ENCODE data around the gene KLHDC8A. TPM values are rescaled to one million over a fixed set of nuclear protein-coding genes. Genes with fewer than 3 reads are reported as not detected.
"Not testable (repeated sequence)": the region's sequence is repeated elsewhere in the genome, so short reads cannot be mapped to it uniquely, and the experiment has no call there.

KLHDC8A gene
- 0.62 TPM for polyA plus RNA-seq (2013, experiment 1 of 2)
- 0.56 TPM for polyA plus RNA-seq (2013, experiment 2 of 2)

- no peak within 1 kb of the TSS for H3K4me2 ChIP-seq (ENCODE audit: low read length)
- no peaks in the 10 kb centered on the region for H3K36me3 ChIP-seq (ENCODE audit: control insufficient read depth, insufficient read depth, low read length)
- no peak within 1 kb of the TSS for H3K18ac ChIP-seq (ENCODE audit: low read length)
- H3K4me3 ChIP-seq (ENCODE audit: low read length): no peak within 1 kb of the TSS
- DNase-seq: no peak
- H2BK120ac ChIP-seq (ENCODE audit: low read depth, low read length): no peak within 1 kb of the TSS
- no peaks in the 10 kb centered on the region for H3K79me2 ChIP-seq (ENCODE audit: control insufficient read depth, insufficient read depth, low read length)
- H2BK5ac ChIP-seq (ENCODE audit: low read length): no peak within 1 kb of the TSS
- H3K4ac ChIP-seq (ENCODE audit: low read depth, low read length): no peak within 1 kb of the TSS
- no peaks in the 10 kb centered on the region for H3K27me3 ChIP-seq (ENCODE audit: insufficient read depth, low read length, poor library complexity)
- H2BK15ac ChIP-seq (replicated peaks; ENCODE audit: low read depth): no peak within 1 kb of the TSS
- H3K23ac ChIP-seq (ENCODE audit: low read length): no peak within 1 kb of the TSS
- no peaks in the 10 kb centered on the region for H3K4me1 ChIP-seq (ENCODE audit: control insufficient read depth, low read depth, low read length)
- no peak within 1 kb of the TSS for H4K5ac ChIP-seq (ENCODE audit: low read length)
- no peak within 1 kb of the TSS for H4K8ac ChIP-seq (ENCODE audit: low read depth, low read length)
- peak within 1 kb of the TSS; percentile 2 for H3K27ac ChIP-seq (ENCODE audit: low read depth, low read length)
- H3K79me1 ChIP-seq (ENCODE audit: low read length): no peaks in the 10 kb centered on the region
- no peak within 1 kb of the TSS for H3K9ac ChIP-seq (ENCODE audit: low read length)
- H2AK5ac ChIP-seq (ENCODE audit: low read length): no peak within 1 kb of the TSS
- H3K56ac ChIP-seq (ENCODE audit: low read length): no peak within 1 kb of the TSS
- WGBS (ENCODE audit: extremely low coverage, insufficient coverage, low lambda C conversion rate): no CpG with 5 or more reads among the region's 20 CpGs
Measured at GRCh38 chr1:205356440-205357139, at the start of gene KLHDC8A. Gene KLHDC8A (minus strand): TSS chr1:205356922. CDS start chr1:205343604, 13,318 bp downstream.

- H3K23ac ChIP-seq (ENCODE audit: low read length); H4K5ac ChIP-seq (ENCODE audit: low read length); H3K18ac ChIP-seq (ENCODE audit: low read length); DNase-seq; H2BK5ac ChIP-seq (ENCODE audit: low read length); H3K9ac ChIP-seq (ENCODE audit: low read length); H2AK5ac ChIP-seq (ENCODE audit: low read length); H2BK120ac ChIP-seq (ENCODE audit: low read depth, low read length); H3K4me1 ChIP-seq (ENCODE audit: control insufficient read depth, low read depth, low read length); H3K27me3 ChIP-seq (ENCODE audit: insufficient read depth, low read length, poor library complexity); H3K27ac ChIP-seq (ENCODE audit: low read depth, low read length); H3K4me2 ChIP-seq (ENCODE audit: low read length); H3K4ac ChIP-seq (ENCODE audit: low read depth, low read length); H3K79me1 ChIP-seq (ENCODE audit: low read length); H3K4me3 ChIP-seq (ENCODE audit: low read length); H2BK15ac ChIP-seq (replicated peaks; ENCODE audit: low read depth); H4K8ac ChIP-seq (ENCODE audit: low read depth, low read length); H3K79me2 ChIP-seq (ENCODE audit: control insufficient read depth, insufficient read depth, low read length); H3K56ac ChIP-seq (ENCODE audit: low read length); H3K36me3 ChIP-seq (ENCODE audit: control insufficient read depth, insufficient read depth, low read length): not testable (repeated sequence)
- WGBS (ENCODE audit: extremely low coverage, insufficient coverage, low lambda C conversion rate): no CpG with 5 or more reads among the region's 12 CpGs
Measured at GRCh38 chr1:205406252-205406651, 49.5 kb upstream of the KLHDC8A start.

- H2BK15ac ChIP-seq (replicated peaks; ENCODE audit: low read depth); H3K9ac ChIP-seq (ENCODE audit: low read length); H3K4me3 ChIP-seq (ENCODE audit: low read length); H2AK5ac ChIP-seq (ENCODE audit: low read length); H3K4me2 ChIP-seq (ENCODE audit: low read length); H3K79me2 ChIP-seq (ENCODE audit: control insufficient read depth, insufficient read depth, low read length); H4K5ac ChIP-seq (ENCODE audit: low read length); H3K4ac ChIP-seq (ENCODE audit: low read depth, low read length); H3K23ac ChIP-seq (ENCODE audit: low read length); H3K36me3 ChIP-seq (ENCODE audit: control insufficient read depth, insufficient read depth, low read length); H3K18ac ChIP-seq (ENCODE audit: low read length); H3K4me1 ChIP-seq (ENCODE audit: control insufficient read depth, low read depth, low read length); DNase-seq; H3K79me1 ChIP-seq (ENCODE audit: low read length); H3K56ac ChIP-seq (ENCODE audit: low read length); H2BK120ac ChIP-seq (ENCODE audit: low read depth, low read length); H2BK5ac ChIP-seq (ENCODE audit: low read length); H3K27me3 ChIP-seq (ENCODE audit: insufficient read depth, low read length, poor library complexity); H4K8ac ChIP-seq (ENCODE audit: low read depth, low read length); H3K27ac ChIP-seq (ENCODE audit: low read depth, low read length): not testable (repeated sequence)
- WGBS (ENCODE audit: extremely low coverage, insufficient coverage, low lambda C conversion rate): no CpG with 5 or more reads among the region's 3 CpGs
Measured at GRCh38 chr1:205404484-205404883, 47.8 kb upstream of the KLHDC8A start.

GRCh38 chr1:205398586-205398985, 41.9 kb upstream of the KLHDC8A start:
- H3K4me3 ChIP-seq (ENCODE audit: low read length): no peak overlapping the region
- H3K4ac ChIP-seq (ENCODE audit: low read depth, low read length): no peak overlapping the region
- no peaks in the 10 kb centered on the region for H3K36me3 ChIP-seq (ENCODE audit: control insufficient read depth, insufficient read depth, low read length)
- no peaks in the 10 kb centered on the region for H3K79me1 ChIP-seq (ENCODE audit: low read length)
- WGBS (ENCODE audit: extremely low coverage, insufficient coverage, low lambda C conversion rate): no CpG with 5 or more reads among the region's 4 CpGs
- no peak overlapping the region for H3K18ac ChIP-seq (ENCODE audit: low read length)
- H4K5ac ChIP-seq (ENCODE audit: low read length): no peak overlapping the region
- H3K56ac ChIP-seq (ENCODE audit: low read length): no peak overlapping the region
- no peak overlapping the region for H4K8ac ChIP-seq (ENCODE audit: low read depth, low read length)
- no peak overlapping the region for H3K4me2 ChIP-seq (ENCODE audit: low read length)
- no peak overlapping the region for H3K27ac ChIP-seq (ENCODE audit: low read depth, low read length)
- DNase-seq: no peak
- no peak overlapping the region for H2AK5ac ChIP-seq (ENCODE audit: low read length)
- H2BK5ac ChIP-seq (ENCODE audit: low read length): no peak overlapping the region
- H3K79me2 ChIP-seq (ENCODE audit: control insufficient read depth, insufficient read depth, low read length): no peaks in the 10 kb centered on the region
- no peaks in the 10 kb centered on the region for H3K27me3 ChIP-seq (ENCODE audit: insufficient read depth, low read length, poor library complexity)
- no peak overlapping the region for H3K9ac ChIP-seq (ENCODE audit: low read length)
- H2BK15ac ChIP-seq (replicated peaks; ENCODE audit: low read depth): no peak overlapping the region
- H3K23ac ChIP-seq (ENCODE audit: low read length): no peak overlapping the region
- no peaks in the 10 kb centered on the region for H3K4me1 ChIP-seq (ENCODE audit: control insufficient read depth, low read depth, low read length)
- no peak overlapping the region for H2BK120ac ChIP-seq (ENCODE audit: low read depth, low read length)

GRCh38 chr1:205396967-205397616, 40.4 kb upstream of the KLHDC8A start:
- H4K8ac ChIP-seq (ENCODE audit: low read depth, low read length): no peak overlapping the region
- no peak overlapping the region for H3K27ac ChIP-seq (ENCODE audit: low read depth, low read length)
- H3K4me1 ChIP-seq (ENCODE audit: control insufficient read depth, low read depth, low read length): no peaks in the 10 kb centered on the region
- H3K27me3 ChIP-seq (ENCODE audit: insufficient read depth, low read length, poor library complexity): no peaks in the 10 kb centered on the region
- no peaks in the 10 kb centered on the region for H3K79me1 ChIP-seq (ENCODE audit: low read length)
- no peak overlapping the region for H4K5ac ChIP-seq (ENCODE audit: low read length)
- no peak overlapping the region for H2BK5ac ChIP-seq (ENCODE audit: low read length)
- no peak overlapping the region for H2BK15ac ChIP-seq (replicated peaks; ENCODE audit: low read depth)
- no peak overlapping the region for H3K4me2 ChIP-seq (ENCODE audit: low read length)
- no peak overlapping the region for H3K56ac ChIP-seq (ENCODE audit: low read length)
- H3K18ac ChIP-seq (ENCODE audit: low read length): no peak overlapping the region
- H3K4ac ChIP-seq (ENCODE audit: low read depth, low read length): no peak overlapping the region
- H3K79me2 ChIP-seq (ENCODE audit: control insufficient read depth, insufficient read depth, low read length): no peaks in the 10 kb centered on the region
- no peak overlapping the region for H3K4me3 ChIP-seq (ENCODE audit: low read length)
- no peak overlapping the region for H2AK5ac ChIP-seq (ENCODE audit: low read length)
- H3K23ac ChIP-seq (ENCODE audit: low read length): no peak overlapping the region
- H3K36me3 ChIP-seq (ENCODE audit: control insufficient read depth, insufficient read depth, low read length): no peaks in the 10 kb centered on the region
- WGBS (ENCODE audit: extremely low coverage, insufficient coverage, low lambda C conversion rate): no CpG with 5 or more reads among the region's 6 CpGs
- DNase-seq: peak; percentile 81
- H2BK120ac ChIP-seq (ENCODE audit: low read depth, low read length): no peak overlapping the region
- H3K9ac ChIP-seq (ENCODE audit: low read length): no peak overlapping the region
